GM23248 (cell line): Measurements from ENCODE around the gene DPEP2. TPM values are rescaled to one million over a fixed set of nuclear protein-coding genes. Genes with fewer than 3 reads are reported as not detected.

Source experiments
- DNase-seq: peaks from one replicate; pipeline ENCODE4 v3.0.0-alpha.2; 2015
- H2AFZ ChIP-seq: fragments of 200-600 bp; sonication (generic); 2 replicates; pipeline ENCODE4 v1.6.1; 2016; ENCODE audit warnings: antibody characterized with exemption
- H3F3A ChIP-seq: fragments of 200-600 bp; sonication (generic); 2 replicates; pipeline ENCODE4 v1.6.1; 2016; ENCODE audit warnings: mild to moderate bottlenecking, antibody characterized with exemption, mixed run types; ENCODE audit not compliant: insufficient read depth
- H3K27ac ChIP-seq: fragments of 200-600 bp; sonication (generic); 2 replicates; pipeline ENCODE4 v1.5.1; 2016; ENCODE audit warnings: mild to moderate bottlenecking
- H3K27me3 ChIP-seq: fragments of 200-600 bp; sonication (generic); replicated peaks from 2 replicates; pipeline ENCODE4 v1.6.1; 2016; ENCODE audit warnings: mild to moderate bottlenecking; ENCODE audit not compliant: insufficient read depth
- H3K36me3 ChIP-seq: fragments of 200-600 bp; sonication (generic); 2 replicates; pipeline ENCODE4 v1.6.1; 2016; ENCODE audit warnings: low read depth, mild to moderate bottlenecking
- H3K4me1 ChIP-seq: fragments of 200-600 bp; sonication (generic); 2 replicates; pipeline ENCODE4 v1.6.1; 2016; ENCODE audit warnings: mild to moderate bottlenecking; ENCODE audit not compliant: insufficient read depth
- H3K4me2 ChIP-seq: fragments of 200-600 bp; sonication (generic); one replicate; pipeline ENCODE4 v1.6.1; 2016; ENCODE audit warnings: mild to moderate bottlenecking; ENCODE audit not compliant: unreplicated experiment
- H3K4me3 ChIP-seq: fragments of 200-600 bp; sonication (generic); 2 replicates; pipeline ENCODE4 v1.5.1; 2016; ENCODE audit warnings: mild to moderate bottlenecking
- H3K79me2 ChIP-seq: fragments of 200-600 bp; sonication (generic); 2 replicates; pipeline ENCODE4 v1.6.1; 2016; ENCODE audit warnings: mild to moderate bottlenecking; ENCODE audit not compliant: insufficient read depth
- H3K9ac ChIP-seq: fragments of 200-600 bp; sonication (generic); 2 replicates; pipeline ENCODE4 v1.6.1; 2016; ENCODE audit warnings: mild to moderate bottlenecking
- H3K9me2 ChIP-seq: fragments of 200-600 bp; sonication (generic); 2 replicates; pipeline ENCODE4 v1.6.1; 2016; ENCODE audit warnings: mixed run types, mild to moderate bottlenecking, moderate library complexity; ENCODE audit not compliant: insufficient read depth
- H3K9me3 ChIP-seq: fragments of 200-600 bp; sonication (generic); one replicate; pipeline ENCODE4 v1.6.1; 2017; ENCODE audit warnings: low read depth
- H4K20me1 ChIP-seq: fragments of 200-600 bp; sonication (generic); 2 replicates; pipeline ENCODE4 v1.6.0; 2016; ENCODE audit not compliant: insufficient read depth
- EZH2 ChIP-seq: fragments of 200-600 bp; sonication (generic); IDR thresholded peaks from 2 replicates; pipeline ENCODE4 v1.6.1; 2018; ENCODE audit warnings: antibody characterized with exemption, mild to moderate bottlenecking; ENCODE audit not compliant: insufficient read depth, poor library complexity, severe bottlenecking
- EZH2phosphoT487 ChIP-seq: fragments of 200-600 bp; sonication (generic); IDR thresholded peaks from 2 replicates; pipeline ENCODE4 v1.6.1; 2018; ENCODE audit warnings: antibody characterized with exemption, moderate library complexity, mild to moderate bottlenecking, low read depth; ENCODE audit not compliant: insufficient read depth
- WGBS, 2 experiments: methylation state at CpG; one replicate each; pipeline ENCODE4 v1.1.6; 2015 to 2017; ENCODE audit warnings: low lambda C conversion rate in 2 of 2, low coverage in 1 of 2; ENCODE audit errors: missing lambda C conversion rate in 2 of 2; 5-methylcytosine and 5-hydroxymethylcytosine counted together
- in situ Hi-C: fragments of 300-500 bp; cut with MboI; formaldehyde crosslinking; loops from 2 replicates; pipeline ENCODE4 v1.15.0; 2020
- polyA plus RNA-seq: library from polyadenylated mRNA; unstranded; fragments of >200 nt; fragmentation: Nextera tagmentation; extraction: Ambion mirVana; gene quantifications from 2 replicates; pipeline ENCODE4 v1.2.1, GENCODE V29; 2016
- total RNA-seq: library from RNA; depleted of rRNA; stranded (reverse); fragments of >200 nt; shearing (Covaris generic); gene quantifications from 2 replicates; pipeline ENCODE4 v1.2.3, GENCODE V29; 2014

DPEP2 gene
- total and polyA plus RNA-seq, 2 experiments from 2014 or later, result not detected

DNA sequence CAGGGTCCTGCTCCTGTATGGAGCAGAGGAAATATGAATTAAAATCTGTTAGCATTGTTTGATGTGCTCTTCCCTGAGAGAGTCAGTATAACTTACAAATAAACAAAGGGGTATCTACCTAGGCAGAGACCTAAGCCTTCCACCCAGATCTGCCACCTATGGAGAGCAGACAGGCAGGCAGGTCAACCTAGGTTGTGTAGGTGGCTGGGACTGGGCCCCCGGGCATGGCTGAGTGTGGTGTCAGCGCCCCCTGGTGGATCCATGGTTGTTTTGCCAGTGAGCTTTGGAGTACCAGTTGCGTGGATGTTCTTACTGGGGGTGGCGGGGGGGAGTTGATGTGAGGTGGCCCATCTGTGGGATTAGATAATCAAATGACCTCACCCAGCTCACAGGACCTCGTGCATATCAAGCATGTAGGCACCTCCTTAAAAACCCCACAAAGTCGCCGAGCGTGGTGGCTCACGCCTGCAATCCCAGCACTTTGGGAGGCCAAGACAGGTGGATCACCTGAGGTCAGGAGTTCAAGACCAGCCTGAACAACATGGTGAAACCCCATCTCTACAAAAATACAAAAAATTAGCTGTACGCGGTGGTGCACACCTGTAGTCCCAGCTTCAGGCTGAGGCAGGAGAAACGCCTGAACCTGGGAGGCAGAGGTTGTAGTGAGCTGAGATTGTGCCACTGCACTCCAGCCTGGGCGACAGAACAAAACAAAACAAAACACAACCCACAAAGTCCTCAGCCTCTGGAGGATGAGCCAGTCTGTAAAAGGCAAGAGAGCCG is 41.4 kb upstream of the DPEP2 start:
- H3K9me2 ChIP-seq, result no peaks in the 10 kb centered on the region
- WGBS, 2 experiments, result 62 to 67% methylated on average over 13 to 14 of the region's 14 CpGs
- no peaks in the 10 kb centered on the region for H3K4me1 ChIP-seq
- in situ Hi-C loops, result no loop called here
- no peaks in the 10 kb centered on the region for H3K9me3 ChIP-seq
- no peak overlapping the region for H3K9ac ChIP-seq
- TF ChIP-seq EZH2phosphoT487, result no peak
- no peaks in the 10 kb centered on the region for H3K79me2 ChIP-seq
- no peaks in the 10 kb centered on the region; the same call in 1 of the 2 replicates for H3F3A ChIP-seq
- H4K20me1 ChIP-seq, result no peaks in the 10 kb centered on the region
- H3K4me3 ChIP-seq, result no peak overlapping the region
- H2AFZ ChIP-seq, result no peak overlapping the region
- peak; percentile 66 for DNase-seq
- H3K4me2 ChIP-seq, result no peak overlapping the region
- no peaks in the 10 kb centered on the region for H3K36me3 ChIP-seq
- no peak overlapping the region for H3K27ac ChIP-seq
- H3K27me3 ChIP-seq, result no peaks in the 10 kb centered on the region

DNA sequence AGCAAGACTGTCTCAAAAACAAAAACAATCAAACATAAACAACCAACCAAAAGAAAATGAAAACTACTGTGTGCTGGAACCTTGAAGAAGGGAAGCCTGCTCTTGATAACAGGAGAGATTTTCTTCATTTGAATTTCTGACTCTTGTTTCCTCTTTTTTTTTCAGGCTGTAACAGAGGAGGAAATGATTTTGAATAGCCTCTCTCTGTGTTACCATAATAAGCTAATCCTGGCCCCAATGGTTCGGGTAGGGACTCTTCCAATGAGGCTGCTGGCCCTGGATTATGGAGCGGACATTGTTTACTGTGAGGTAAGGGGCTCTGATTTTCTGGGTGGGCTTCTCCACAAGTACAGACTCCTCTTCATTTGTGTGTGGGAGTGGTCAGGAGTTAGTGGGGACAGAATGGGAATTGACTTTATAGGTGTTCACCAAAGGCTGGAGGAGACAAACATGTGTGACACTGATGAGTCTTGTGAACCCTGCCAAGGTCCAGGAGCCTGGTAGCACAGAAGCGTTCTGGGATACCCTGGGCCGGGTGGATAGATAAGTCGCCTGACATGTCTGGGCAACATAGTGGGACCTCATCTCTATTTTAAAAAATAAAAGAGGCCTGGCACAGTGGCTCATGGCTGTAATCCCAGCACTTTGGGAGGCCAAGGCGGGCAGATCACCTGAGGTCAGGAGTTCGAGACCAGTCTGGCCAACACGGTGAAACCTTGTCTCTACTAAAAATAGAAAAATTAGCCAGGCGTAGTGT is 38.7 kb upstream of the DPEP2 start:
- no peak overlapping the region for H3K9ac ChIP-seq
- no peak overlapping the region for H3K4me2 ChIP-seq
- no peak for TF ChIP-seq EZH2
- no peak for TF ChIP-seq EZH2phosphoT487
- H4K20me1 ChIP-seq, result no peaks in the 10 kb centered on the region
- H3K27me3 ChIP-seq, result no peaks in the 10 kb centered on the region
- H3K79me2 ChIP-seq, result no peaks in the 10 kb centered on the region
- in situ Hi-C loops, result no loop called here
- no peak overlapping the region for H3K27ac ChIP-seq
- H2AFZ ChIP-seq, result no peak overlapping the region
- H3K4me1 ChIP-seq, result no peaks in the 10 kb centered on the region
- H3F3A ChIP-seq, result no peaks in the 10 kb centered on the region; the same call in 1 of the 2 replicates
- no peaks in the 10 kb centered on the region for H3K9me2 ChIP-seq
- DNase-seq, result no peak
- H3K4me3 ChIP-seq, result no peak overlapping the region
- WGBS, 2 experiments, result 88 to 91% methylated on average over 9 of the region's 9 CpGs
- H3K36me3 ChIP-seq, result no peaks in the 10 kb centered on the region
- H3K9me3 ChIP-seq, result no peaks in the 10 kb centered on the region

DNA sequence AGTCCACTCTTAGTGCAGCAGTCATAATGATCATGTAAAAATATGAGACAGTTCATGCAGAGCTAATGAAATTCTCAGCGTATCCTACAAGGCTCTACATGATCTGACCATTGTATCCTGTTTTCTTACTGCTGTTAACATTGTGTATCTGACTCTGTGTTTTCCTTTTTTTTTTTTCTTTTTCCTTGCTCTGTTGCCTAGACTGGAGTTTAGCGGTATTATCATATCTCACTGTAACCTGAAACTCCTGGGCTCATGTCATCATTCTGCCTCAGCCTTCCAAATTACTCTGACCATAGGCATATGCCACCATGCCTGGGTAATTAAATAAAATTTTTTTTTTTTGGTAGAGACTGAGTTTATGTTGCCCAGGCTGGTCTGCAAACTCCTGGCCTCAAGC is 35.9 kb upstream of the DPEP2 start:
- no peak overlapping the region for H3K9ac ChIP-seq
- no peaks in the 10 kb centered on the region for H3K79me2 ChIP-seq
- no peak for DNase-seq
- H3K4me3 ChIP-seq, result no peak overlapping the region
- H2AFZ ChIP-seq, result no peak overlapping the region
- in situ Hi-C loops, result no loop called here
- no peaks in the 10 kb centered on the region; the same call in 1 of the 2 replicates for H3F3A ChIP-seq
- TF ChIP-seq EZH2 (no peak), EZH2phosphoT487 (no peak)
- H4K20me1 ChIP-seq, result no peaks in the 10 kb centered on the region
- no peaks in the 10 kb centered on the region for H3K27me3 ChIP-seq
- H3K4me1 ChIP-seq, result peaks cover 8% of the 10 kb centered on the region; the same call in 1 of the 2 replicates
- H3K9me2 ChIP-seq, result no peaks in the 10 kb centered on the region
- H3K9me3 ChIP-seq, result no peaks in the 10 kb centered on the region
- WGBS, 2 experiments, result 89 to 96% methylated on average over 2 of the region's 2 CpGs
- no peak overlapping the region for H3K4me2 ChIP-seq
- H3K36me3 ChIP-seq, result no peaks in the 10 kb centered on the region
- H3K27ac ChIP-seq, result no peak overlapping the region

DNA sequence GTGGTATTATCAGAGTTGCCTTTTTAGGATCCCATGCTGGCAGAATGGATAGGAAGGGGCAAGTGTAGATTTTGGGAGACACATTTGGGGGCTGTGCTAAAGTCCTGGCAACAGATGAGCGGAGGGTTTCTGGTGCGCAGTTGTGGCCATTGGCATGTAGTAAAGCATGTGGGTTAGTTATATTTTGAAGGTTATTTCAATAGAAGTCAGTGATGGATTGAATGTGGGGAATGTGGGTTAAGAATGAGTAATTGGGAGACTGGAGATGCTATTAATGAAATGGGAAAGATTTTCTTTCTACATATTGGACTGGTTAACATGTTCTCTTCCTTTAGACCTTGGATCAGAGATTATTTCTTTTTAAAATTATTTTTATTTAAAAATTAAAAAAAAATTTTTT is 33.8 kb upstream of the DPEP2 start:
- Histone ChIP-seq H2AFZ (no peak overlapping the region), H3K27me3 (no peaks in the 10 kb centered on the region), H3K36me3 (no peaks in the 10 kb centered on the region), H3K9ac (no peak overlapping the region), H3K4me1 (peaks cover 11% of the 10 kb centered on the region; the same call in 1 of the 2 replicates), H3K4me2 (no peak overlapping the region), H3K9me2 (no peaks in the 10 kb centered on the region), H3F3A (peaks cover 4% of the 10 kb centered on the region; the same call in 1 of the 2 replicates), H3K27ac (no peak overlapping the region), H4K20me1 (no peaks in the 10 kb centered on the region), H3K4me3 (no peak overlapping the region), H3K79me2 (no peaks in the 10 kb centered on the region), H3K9me3 (no peaks in the 10 kb centered on the region)
- TF ChIP-seq EZH2, result no peak
- no peak for TF ChIP-seq EZH2phosphoT487
- 97 to 100% methylated on average over 2 of the region's 2 CpGs for WGBS, 2 experiments
- in situ Hi-C loops, result no loop called here
- no peak for DNase-seq
